ENCODE measurements around the gene SPOUT1.

- TF ChIP-seq CTCF (IDR thresholded peaks at IDR 0.05) (no peak), POLR2A (IDR thresholded peaks at IDR 0.05) (no peak)
Measured at GRCh38 chr9:128828719-128829452, 708 bp downstream of the SPOUT1 start.

All from lower leg skin (tissue), 3 donors.